Fibroblast of villous mesenchyme (primary cell): ENCODE data around the gene PRKCE. TPM values are rescaled to one million over a fixed set of nuclear protein-coding genes. Genes with fewer than 3 reads are reported as not detected.

Experiments
- DNase-seq: peaks from one replicate; pipeline ENCODE4 v3.0.0-alpha.2; 2010; ENCODE audit warnings: low read depth
- H3K4me3 ChIP-seq: 2 replicates; pipeline ENCODE4 v1.5.1; 2011; ENCODE audit warnings: low read depth, mild to moderate bottlenecking, low read length
- total RNA-seq: library from RNA; depleted of rRNA; stranded (reverse); fragments of >200 nt; gene quantifications from 2 replicates; pipeline ENCODE4 v1.2.3, GENCODE V29; 2012
- TF ChIP-seq, protein P1 (sequence below): IDR thresholded peaks from 2 replicates; pipeline ENCODE4 v1.5.1; 2012; ENCODE audit warnings: low read depth, mild to moderate bottlenecking, low read length; ENCODE audit not compliant: insufficient read depth

PRKCE gene
- total RNA-seq, 1 donor, result 27.2 TPM

DNA sequence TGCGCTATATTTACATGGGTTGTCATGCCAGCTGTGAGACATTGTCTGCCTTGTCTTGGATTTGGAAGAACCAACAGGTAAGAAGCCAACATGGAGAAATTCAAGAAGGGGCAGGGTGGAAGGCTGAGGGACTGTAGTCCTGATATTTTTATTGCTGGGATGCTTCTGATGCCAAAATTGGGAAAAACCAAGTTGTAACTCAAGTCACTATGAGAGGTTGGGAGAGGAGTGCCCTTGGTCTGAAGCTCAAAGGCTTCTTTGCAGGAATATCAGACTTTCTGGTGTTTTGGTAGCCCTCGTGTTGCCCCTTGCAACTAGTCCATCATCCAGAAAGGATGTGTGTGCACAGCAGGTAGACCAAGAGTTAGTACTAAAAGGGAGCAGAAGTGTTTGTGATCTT is 351.5 kb downstream of the PRKCE start:
- no peak overlapping the region for H3K4me3 ChIP-seq
- DNase-seq, result no peak
- TF ChIP-seq, protein P1, sequence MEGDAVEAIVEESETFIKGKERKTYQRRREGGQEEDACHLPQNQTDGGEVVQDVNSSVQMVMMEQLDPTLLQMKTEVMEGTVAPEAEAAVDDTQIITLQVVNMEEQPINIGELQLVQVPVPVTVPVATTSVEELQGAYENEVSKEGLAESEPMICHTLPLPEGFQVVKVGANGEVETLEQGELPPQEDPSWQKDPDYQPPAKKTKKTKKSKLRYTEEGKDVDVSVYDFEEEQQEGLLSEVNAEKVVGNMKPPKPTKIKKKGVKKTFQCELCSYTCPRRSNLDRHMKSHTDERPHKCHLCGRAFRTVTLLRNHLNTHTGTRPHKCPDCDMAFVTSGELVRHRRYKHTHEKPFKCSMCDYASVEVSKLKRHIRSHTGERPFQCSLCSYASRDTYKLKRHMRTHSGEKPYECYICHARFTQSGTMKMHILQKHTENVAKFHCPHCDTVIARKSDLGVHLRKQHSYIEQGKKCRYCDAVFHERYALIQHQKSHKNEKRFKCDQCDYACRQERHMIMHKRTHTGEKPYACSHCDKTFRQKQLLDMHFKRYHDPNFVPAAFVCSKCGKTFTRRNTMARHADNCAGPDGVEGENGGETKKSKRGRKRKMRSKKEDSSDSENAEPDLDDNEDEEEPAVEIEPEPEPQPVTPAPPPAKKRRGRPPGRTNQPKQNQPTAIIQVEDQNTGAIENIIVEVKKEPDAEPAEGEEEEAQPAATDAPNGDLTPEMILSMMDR, result no peak

DNA sequence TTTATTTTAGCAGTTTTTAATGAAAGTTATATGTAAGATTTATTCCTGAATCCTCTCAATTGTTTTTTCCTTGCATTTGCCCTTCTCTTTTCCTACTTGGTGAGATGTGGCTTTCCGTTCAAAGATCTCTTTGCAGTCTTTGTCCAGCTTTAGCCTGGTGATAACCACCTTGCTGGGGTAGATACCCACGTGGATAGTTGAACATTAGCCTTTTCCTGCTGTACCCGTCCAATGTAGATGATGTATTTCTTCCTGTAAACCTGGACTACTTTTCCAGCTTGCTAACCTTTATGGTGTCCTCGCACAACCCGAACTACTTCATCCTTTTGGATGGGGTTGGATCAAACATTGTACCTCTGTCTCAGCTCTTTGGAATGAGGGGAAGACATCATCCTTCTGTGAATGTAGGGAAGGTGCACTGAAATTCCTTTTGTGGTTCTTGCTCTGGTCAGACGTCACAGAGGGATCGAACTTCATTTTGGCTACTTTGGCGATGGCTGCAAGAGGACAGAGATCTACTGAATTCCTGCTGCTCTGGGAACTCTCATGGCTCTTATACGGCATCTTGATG is 352.5 kb downstream of the PRKCE start:
- TF ChIP-seq, protein P1, result no peak
- DNase-seq, result no peak
- H3K4me3 ChIP-seq, result no peak overlapping the region

GRCh38 chr2:46006473-46007025 is 355.1 kb downstream of the PRKCE start:
- TF ChIP-seq, protein P1, result no peak
- H3K4me3 ChIP-seq, result no peak overlapping the region
- no peak for DNase-seq

- TF ChIP-seq, protein P1, result no peak
- no peak for DNase-seq
- H3K4me3 ChIP-seq, result no peak overlapping the region
Measured at GRCh38 chr2:46007412-46007811, 355.9 kb downstream of the PRKCE start.

DNA sequence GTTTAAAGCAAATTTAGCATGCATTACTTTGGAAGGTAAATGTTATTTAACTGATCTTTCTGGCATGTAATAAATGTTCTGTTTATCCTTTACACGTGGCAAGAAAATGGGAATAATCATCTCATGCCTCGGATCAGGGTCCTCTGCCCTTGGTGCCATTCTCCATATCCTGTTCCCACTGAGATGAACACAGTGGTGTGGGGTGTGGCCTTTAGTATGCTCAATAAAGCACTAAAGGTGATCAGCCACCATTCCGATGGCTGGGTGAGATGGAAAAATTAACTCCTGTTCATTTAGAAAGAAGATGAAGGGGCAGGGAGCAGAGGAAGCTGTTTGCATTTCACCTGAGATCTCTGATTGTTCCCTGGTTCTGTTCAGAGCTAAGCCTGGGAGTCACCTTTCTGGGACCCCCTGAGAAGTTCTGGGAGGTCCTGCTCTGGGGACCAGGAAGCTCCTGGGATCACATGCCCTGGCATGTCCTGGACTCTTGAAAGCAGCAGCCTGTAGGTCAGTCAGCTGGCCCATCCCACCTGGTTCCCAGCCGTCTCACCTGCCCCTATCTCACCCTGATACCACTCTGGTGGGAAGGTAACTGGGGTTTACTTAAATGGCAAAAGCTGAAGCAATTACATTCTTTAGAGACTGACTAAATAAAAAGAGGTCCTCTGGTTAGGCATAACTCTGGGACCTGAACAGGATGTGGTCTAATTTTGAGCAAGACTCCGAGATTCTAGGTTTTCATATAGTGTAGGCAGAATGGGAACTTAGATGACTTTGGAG is 356.8 kb downstream of the PRKCE start:
- DNase-seq, result no peak
- TF ChIP-seq, protein P1, result no peak
- no peak overlapping the region for H3K4me3 ChIP-seq

GRCh38 chr2:46009315-46009714 is 357.8 kb downstream of the PRKCE start:
- DNase-seq, result no peak
- no peak overlapping the region for H3K4me3 ChIP-seq
- TF ChIP-seq, protein P1, result no peak
